K562 (cell line): ENCODE results near the gene HDGFL2. TPM values are rescaled to one million over a fixed set of nuclear protein-coding genes. Genes with fewer than 3 reads are reported as not detected.

Experiments used
- ATAC-seq: fragments of 200-7000 bp; cut with Tn5 transposase; 3 replicates; pipeline ENCODE4 v1.9.1; 2020; ENCODE audit warnings: moderate library complexity
- BruUV-seq: library from RNA; stranded (reverse); fragments of 400-500 nt; replicated peaks from 2 replicates; lab custom pipeline; 2021; lab: Mats Ljungman, UMichigan
- CTCF ChIA-PET: fragments of 300-600 bp; formaldehyde crosslinking; extraction: SDS; loops from one replicate; lab custom pipeline; 2021; ENCODE audit warnings: low intra/inter-chr PET ratio; lab: Yijun Ruan, JAX
- POLR2A ChIA-PET: fragments of 300-600, 350-650 bp; sonication (Branson Sonifier 250); formaldehyde crosslinking; extraction: SDS; loops from one replicate; lab custom pipeline; 2021; ENCODE audit warnings: antibody characterized with exemption, inconsistent platforms; lab: Yijun Ruan, JAX
- DNase-seq, 4 experiments: peaks; one replicate each; pipeline versions ENCODE4 v3.0.0 to v3.0.0-alpha.2; 2011 to 2018; ENCODE audit warnings: low spot score in 3 of 4, mixed read lengths in 3 of 4; ENCODE audit errors: extremely low read depth in 1 of 4
- FAIRE-seq: peaks from 2 replicates; lab custom pipeline; 2011; peaks lifted over from hg19 to GRCh38; lab: Jason Lieb, UNC
- H2AFZ ChIP-seq: 2 replicates; pipeline ENCODE4 v1.6.0; 2011; ENCODE audit warnings: low read depth, low read length, control low read depth, inconsistent platforms
- H3K27ac ChIP-seq: fragments of 200-600 bp; 3 replicates; pipeline ENCODE4 v1.8.0; 2011; ENCODE audit warnings: low read depth, mild to moderate bottlenecking, control low read depth, inconsistent platforms, low read length, moderate library complexity, mixed read lengths; ENCODE audit errors: extremely low read depth
- H3K27me3 ChIP-seq, 2 experiments: fragments of 300-600 bp in 1 of 2; 2 replicates in 1 of 2; 3 replicates in 1 of 2; pipeline versions ENCODE4 v1.6.0 to v1.8.0; 2011; ENCODE audit warnings: inconsistent platforms in 2 of 2, low read length in 2 of 2, mild to moderate bottlenecking in 1 of 2, mixed read lengths in 1 of 2, moderate library complexity in 1 of 2; ENCODE audit not compliant: control insufficient read depth in 2 of 2, insufficient read depth in 2 of 2
- H3K36me3 ChIP-seq: fragments of 300-600 bp; 3 replicates; pipeline ENCODE4 v1.8.0; 2011; ENCODE audit warnings: mild to moderate bottlenecking, low read length, inconsistent platforms; ENCODE audit not compliant: control insufficient read depth, insufficient read depth
- H3K4me1 ChIP-seq, 2 experiments: fragments of 200-600 bp in 1 of 2; replicated peaks in 1 of 2; 2 replicates in 1 of 2; 3 replicates in 1 of 2; pipeline versions ENCODE4 v1.5.1 to v1.8.0; 2011; ENCODE audit warnings: inconsistent platforms in 2 of 2, low read length in 2 of 2, mild to moderate bottlenecking in 1 of 2, mixed read lengths in 1 of 2, moderate library complexity in 1 of 2; ENCODE audit not compliant: control insufficient read depth in 2 of 2, insufficient read depth in 2 of 2
- H3K4me2 ChIP-seq: 2 replicates; pipeline ENCODE4 v1.6.1; 2011; ENCODE audit warnings: low read length, control low read depth, inconsistent platforms, mixed read lengths; ENCODE audit not compliant: insufficient read depth
- H3K4me3 ChIP-seq: fragments of 200-600 bp; sonication (generic), shearing (Covaris generic); 2 replicates; pipeline ENCODE4 v1.5.1; 2016; ENCODE audit warnings: control low read depth, inconsistent platforms
- H3K79me2 ChIP-seq: fragments of 200-600 bp; 3 replicates; pipeline ENCODE4 v1.8.0; 2011; ENCODE audit warnings: low read length, inconsistent platforms; ENCODE audit not compliant: control insufficient read depth, insufficient read depth
- H3K9ac ChIP-seq, 2 experiments: 2 replicates each; pipeline versions ENCODE4 v1.6.0 to v1.6.1; 2011; ENCODE audit warnings: low read depth in 2 of 2, low read length in 2 of 2, control low read depth in 1 of 2, inconsistent platforms in 1 of 2, mild to moderate bottlenecking in 1 of 2, mixed read lengths in 1 of 2; ENCODE audit not compliant: insufficient read depth in 1 of 2
- H3K9me1 ChIP-seq: one replicate; pipeline ENCODE4 v1.6.0; 2011; ENCODE audit warnings: inconsistent platforms, mild to moderate bottlenecking, low read length, moderate library complexity; ENCODE audit not compliant: control insufficient read depth, insufficient read depth
- H3K9me3 ChIP-seq: replicated peaks from 2 replicates; pipeline ENCODE4 v1.5.1; 2011; ENCODE audit warnings: low read depth, low read length, inconsistent platforms; ENCODE audit not compliant: control insufficient read depth, insufficient read depth
- H4K20me1 ChIP-seq: replicated peaks from 2 replicates; pipeline ENCODE4 v1.6.1; 2011; ENCODE audit warnings: low read length, inconsistent platforms, mixed read lengths; ENCODE audit not compliant: control insufficient read depth, insufficient read depth
- NR2F6 ChIP-seq: fragments of 450-650 bp; formaldehyde crosslinking; IDR thresholded peaks from 2 replicates; pipeline ENCODE4 v1.4.0; 2020; ENCODE audit warnings: mild to moderate bottlenecking
- RBM14 ChIP-seq: fragments of 200-400 bp; formaldehyde crosslinking; IDR thresholded peaks from 2 replicates; pipeline ENCODE4 v1.6.1; 2018; ENCODE audit warnings: low read depth, mild to moderate bottlenecking, low read length, moderate library complexity, borderline replicate concordance; ENCODE audit not compliant: insufficient read depth
- whole genome bisulfite sequencing: fragments of 100-300 bp; shearing (Covaris generic); methylation state at CpG from one replicate; pipeline ENCODE4 v1.1.6; 2016; ENCODE audit warnings: low coverage, mixed read lengths; ENCODE audit not compliant: insufficient coverage; ENCODE audit errors: missing lambda C conversion rate; 5-methylcytosine and 5-hydroxymethylcytosine counted together
- in situ Hi-C: fragments of 300-500 bp; cut with MboI; formaldehyde crosslinking; loops from 4 replicates; pipeline ENCODE4 v1.15.0; 2018; ENCODE audit warnings: inconsistent platforms, mixed read lengths
- intact Hi-C: fragments of 100-400 bp; cut with micrococcal nuclease; formaldehyde crosslinking; loops from 2 replicates; pipeline ENCODE4 v1.14.2; 2022
- polyA plus RNA-seq, 8 experiments: library from polyadenylated mRNA; depleted of rRNA in 4 of 8; stranded (reverse) in 5 of 8; unstranded in 3 of 8; fragments of >200 nt; fragmentation: Nextera tagmentation in 2 of 8; fragmentation: Illumina TruSeq in 1 of 8; extraction: Ambion mirVana in 2 of 8; extraction: Trizol in 1 of 8; gene quantifications; 2 replicates each; pipeline versions ENCODE4 v1.2.1 to v1.2.3, GENCODE V29; 2011 to 2014; ENCODE audit warnings: inconsistent platforms in 1 of 8, missing spikeins in 1 of 8
- total RNA-seq, 7 experiments: library from RNA; depleted of rRNA in 6 of 7; stranded (reverse); fragments of >200 nt in 6 of 7; fragmentation: Illumina TruSeq in 2 of 7; extraction: Trizol in 2 of 7; gene quantifications; 2 replicates each; pipeline versions ENCODE4 v1.2.1 to v1.2.3, GENCODE V29; 2011 to 2021; ENCODE audit warnings: low replicate concordance in 1 of 7
- TF ChIP-seq, protein P1 (sequence below): fragments of 450-650 bp; IDR thresholded peaks from 2 replicates; pipeline ENCODE4 v1.6.1; 2016; ENCODE audit warnings: mild to moderate bottlenecking, moderate library complexity

The HDGFL2 gene
- total and polyA plus RNA-seq, 9 of the 15 experiments (the other 6 are each of a cell fraction or from before 2014, with no cell fraction given), result 0.13 to 61.7 (median 16.0) TPM

DNA sequence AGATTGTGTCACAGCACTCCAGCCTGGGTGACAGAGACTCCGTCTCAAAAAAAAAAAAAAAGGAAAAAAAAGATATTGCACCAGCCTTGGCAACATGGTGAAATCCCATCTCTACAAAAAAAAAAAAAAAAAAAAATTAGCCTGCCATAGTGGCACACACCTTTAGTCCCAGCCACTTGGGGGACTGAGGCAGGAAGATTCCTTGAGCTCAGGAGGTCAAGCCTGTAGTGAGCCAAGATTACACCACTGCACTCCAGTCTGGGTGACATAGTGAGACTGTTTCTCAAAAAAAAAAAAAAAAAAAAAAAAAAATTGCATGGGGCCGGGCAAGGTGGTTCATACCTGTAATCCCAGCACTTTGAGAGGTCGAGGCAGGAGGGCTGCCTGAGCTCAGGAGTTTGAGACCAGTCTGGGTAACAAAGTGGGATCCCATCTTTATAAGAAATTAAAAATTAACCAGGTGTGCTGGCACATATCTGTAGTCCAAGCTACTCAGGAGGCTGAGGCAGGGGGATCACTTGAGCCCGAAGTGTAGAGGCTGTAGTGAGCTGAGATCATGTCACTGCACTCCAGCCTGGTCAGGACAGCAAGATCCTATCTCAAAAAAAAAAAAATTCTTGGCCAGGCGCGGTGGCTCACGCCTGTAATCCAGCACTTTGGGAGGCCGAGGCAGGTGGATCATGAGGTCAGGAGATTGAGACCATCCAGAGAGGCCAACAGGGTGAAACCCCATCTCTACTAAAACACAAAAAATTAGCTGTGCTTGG is 7.1 kb upstream of the HDGFL2 start:
- ChIA-PET POLR2A (interaction anchor here (0.5 to 2.0 kb wide), 2 partner anchors 9 to 64 kb away, joined by 3 to 5 read pairs; no protein-coding TSS in a partner anchor), CTCF (no interaction called here)
- intact Hi-C loops, result no loop called here
- TF ChIP-seq NR2F6 (CRISPR knock-in tag) (no peak), RBM14 (no peak)
- TF ChIP-seq, protein P1, sequence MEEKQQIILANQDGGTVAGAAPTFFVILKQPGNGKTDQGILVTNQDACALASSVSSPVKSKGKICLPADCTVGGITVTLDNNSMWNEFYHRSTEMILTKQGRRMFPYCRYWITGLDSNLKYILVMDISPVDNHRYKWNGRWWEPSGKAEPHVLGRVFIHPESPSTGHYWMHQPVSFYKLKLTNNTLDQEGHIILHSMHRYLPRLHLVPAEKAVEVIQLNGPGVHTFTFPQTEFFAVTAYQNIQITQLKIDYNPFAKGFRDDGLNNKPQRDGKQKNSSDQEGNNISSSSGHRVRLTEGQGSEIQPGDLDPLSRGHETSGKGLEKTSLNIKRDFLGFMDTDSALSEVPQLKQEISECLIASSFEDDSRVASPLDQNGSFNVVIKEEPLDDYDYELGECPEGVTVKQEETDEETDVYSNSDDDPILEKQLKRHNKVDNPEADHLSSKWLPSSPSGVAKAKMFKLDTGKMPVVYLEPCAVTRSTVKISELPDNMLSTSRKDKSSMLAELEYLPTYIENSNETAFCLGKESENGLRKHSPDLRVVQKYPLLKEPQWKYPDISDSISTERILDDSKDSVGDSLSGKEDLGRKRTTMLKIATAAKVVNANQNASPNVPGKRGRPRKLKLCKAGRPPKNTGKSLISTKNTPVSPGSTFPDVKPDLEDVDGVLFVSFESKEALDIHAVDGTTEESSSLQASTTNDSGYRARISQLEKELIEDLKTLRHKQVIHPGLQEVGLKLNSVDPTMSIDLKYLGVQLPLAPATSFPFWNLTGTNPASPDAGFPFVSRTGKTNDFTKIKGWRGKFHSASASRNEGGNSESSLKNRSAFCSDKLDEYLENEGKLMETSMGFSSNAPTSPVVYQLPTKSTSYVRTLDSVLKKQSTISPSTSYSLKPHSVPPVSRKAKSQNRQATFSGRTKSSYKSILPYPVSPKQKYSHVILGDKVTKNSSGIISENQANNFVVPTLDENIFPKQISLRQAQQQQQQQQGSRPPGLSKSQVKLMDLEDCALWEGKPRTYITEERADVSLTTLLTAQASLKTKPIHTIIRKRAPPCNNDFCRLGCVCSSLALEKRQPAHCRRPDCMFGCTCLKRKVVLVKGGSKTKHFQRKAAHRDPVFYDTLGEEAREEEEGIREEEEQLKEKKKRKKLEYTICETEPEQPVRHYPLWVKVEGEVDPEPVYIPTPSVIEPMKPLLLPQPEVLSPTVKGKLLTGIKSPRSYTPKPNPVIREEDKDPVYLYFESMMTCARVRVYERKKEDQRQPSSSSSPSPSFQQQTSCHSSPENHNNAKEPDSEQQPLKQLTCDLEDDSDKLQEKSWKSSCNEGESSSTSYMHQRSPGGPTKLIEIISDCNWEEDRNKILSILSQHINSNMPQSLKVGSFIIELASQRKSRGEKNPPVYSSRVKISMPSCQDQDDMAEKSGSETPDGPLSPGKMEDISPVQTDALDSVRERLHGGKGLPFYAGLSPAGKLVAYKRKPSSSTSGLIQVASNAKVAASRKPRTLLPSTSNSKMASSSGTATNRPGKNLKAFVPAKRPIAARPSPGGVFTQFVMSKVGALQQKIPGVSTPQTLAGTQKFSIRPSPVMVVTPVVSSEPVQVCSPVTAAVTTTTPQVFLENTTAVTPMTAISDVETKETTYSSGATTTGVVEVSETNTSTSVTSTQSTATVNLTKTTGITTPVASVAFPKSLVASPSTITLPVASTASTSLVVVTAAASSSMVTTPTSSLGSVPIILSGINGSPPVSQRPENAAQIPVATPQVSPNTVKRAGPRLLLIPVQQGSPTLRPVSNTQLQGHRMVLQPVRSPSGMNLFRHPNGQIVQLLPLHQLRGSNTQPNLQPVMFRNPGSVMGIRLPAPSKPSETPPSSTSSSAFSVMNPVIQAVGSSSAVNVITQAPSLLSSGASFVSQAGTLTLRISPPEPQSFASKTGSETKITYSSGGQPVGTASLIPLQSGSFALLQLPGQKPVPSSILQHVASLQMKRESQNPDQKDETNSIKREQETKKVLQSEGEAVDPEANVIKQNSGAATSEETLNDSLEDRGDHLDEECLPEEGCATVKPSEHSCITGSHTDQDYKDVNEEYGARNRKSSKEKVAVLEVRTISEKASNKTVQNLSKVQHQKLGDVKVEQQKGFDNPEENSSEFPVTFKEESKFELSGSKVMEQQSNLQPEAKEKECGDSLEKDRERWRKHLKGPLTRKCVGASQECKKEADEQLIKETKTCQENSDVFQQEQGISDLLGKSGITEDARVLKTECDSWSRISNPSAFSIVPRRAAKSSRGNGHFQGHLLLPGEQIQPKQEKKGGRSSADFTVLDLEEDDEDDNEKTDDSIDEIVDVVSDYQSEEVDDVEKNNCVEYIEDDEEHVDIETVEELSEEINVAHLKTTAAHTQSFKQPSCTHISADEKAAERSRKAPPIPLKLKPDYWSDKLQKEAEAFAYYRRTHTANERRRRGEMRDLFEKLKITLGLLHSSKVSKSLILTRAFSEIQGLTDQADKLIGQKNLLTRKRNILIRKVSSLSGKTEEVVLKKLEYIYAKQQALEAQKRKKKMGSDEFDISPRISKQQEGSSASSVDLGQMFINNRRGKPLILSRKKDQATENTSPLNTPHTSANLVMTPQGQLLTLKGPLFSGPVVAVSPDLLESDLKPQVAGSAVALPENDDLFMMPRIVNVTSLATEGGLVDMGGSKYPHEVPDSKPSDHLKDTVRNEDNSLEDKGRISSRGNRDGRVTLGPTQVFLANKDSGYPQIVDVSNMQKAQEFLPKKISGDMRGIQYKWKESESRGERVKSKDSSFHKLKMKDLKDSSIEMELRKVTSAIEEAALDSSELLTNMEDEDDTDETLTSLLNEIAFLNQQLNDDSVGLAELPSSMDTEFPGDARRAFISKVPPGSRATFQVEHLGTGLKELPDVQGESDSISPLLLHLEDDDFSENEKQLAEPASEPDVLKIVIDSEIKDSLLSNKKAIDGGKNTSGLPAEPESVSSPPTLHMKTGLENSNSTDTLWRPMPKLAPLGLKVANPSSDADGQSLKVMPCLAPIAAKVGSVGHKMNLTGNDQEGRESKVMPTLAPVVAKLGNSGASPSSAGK, result no peak
- Histone ChIP-seq H3K27me3 (no peaks in the 10 kb centered on the region), H3K79me2 (no peaks in the 10 kb centered on the region), H4K20me1 (no peaks in the 10 kb centered on the region), H3K4me2 (no peak overlapping the region), H3K36me3 (no peaks in the 10 kb centered on the region), H3K9me1 (no peaks in the 10 kb centered on the region), H3K4me1 (peaks cover 0 to under 1% of the 10 kb centered on the region in 2 experiments; a peak in 2 of 5 replicates), H3K4me3 (no peak overlapping the region), H3K9ac (no peak overlapping the region), H2AFZ (no peak overlapping the region), H3K9me3 (no peaks in the 10 kb centered on the region), H3K27ac (no peak overlapping the region)
- ATAC-seq (no peak), DNase-seq (no peak), FAIRE-seq (no peak)
- 69% methylated on average over 7 of the region's 8 CpGs for WGBS
- in situ Hi-C loops, result no loop called here
- no TSS peak for BruUV-seq
